Cortex of kidney (tissue), 1 donor: Measurements from ENCODE around the gene ZFP90.
"Not testable (repeated sequence)": the region's sequence is repeated elsewhere in the genome, so short reads cannot be mapped to it uniquely, and the experiment has no call there.

Experiments
- DNase-seq: peaks from one replicate; lab custom pipeline; 2025; lab: John Stamatoyannopoulos, UW

Gene ZFP90

GRCh38 chr16:68519225-68519745 lies 19.8 kb upstream of the ZFP90 start:
- DNase-seq, result no peak

GRCh38 chr16:68520649-68521086 lies 18.4 kb upstream of the ZFP90 start:
- DNase-seq, result no peak

GRCh38 chr16:68524069-68524820 lies 14.8 kb upstream of the ZFP90 start:
- no peak for DNase-seq

- DNase-seq, result no peak
Observed at GRCh38 chr16:68526143-68526781, 12.8 kb upstream of the ZFP90 start.

- DNase-seq, result no peak
Observed at GRCh38 chr16:68526782-68527145, 12.3 kb upstream of the ZFP90 start.

- no peak for DNase-seq
Observed at GRCh38 chr16:68528233-68528632, 10.9 kb upstream of the ZFP90 start.

GRCh38 chr16:68528686-68529379 lies 10.3 kb upstream of the ZFP90 start:
- DNase-seq, result no peak

- no peak for DNase-seq
Observed at GRCh38 chr16:68529608-68529930, 9.5 kb upstream of the ZFP90 start.

GRCh38 chr16:68529931-68530701 lies 9.0 kb upstream of the ZFP90 start:
- no peak for DNase-seq

- no peak for DNase-seq
Observed at GRCh38 chr16:68533937-68534336, 5.2 kb upstream of the ZFP90 start.

- DNase-seq, result no peak
Observed at GRCh38 chr16:68535331-68535730, 3.8 kb upstream of the ZFP90 start.

- no peak for DNase-seq
Observed at GRCh38 chr16:68539711-68540239, 684 bp downstream of the ZFP90 start.

- DNase-seq, result no peak
Observed at GRCh38 chr16:68548947-68549346, 9.9 kb downstream of the ZFP90 start.

GRCh38 chr16:68553186-68553585 lies 14.1 kb downstream of the ZFP90 start:
- no peak for DNase-seq

- not testable (repeated sequence) for DNase-seq
Observed at GRCh38 chr16:68560341-68560740, 21.2 kb downstream of the ZFP90 start.

- DNase-seq, result no peak
Observed at GRCh38 chr16:68563631-68564381, 24.7 kb downstream of the ZFP90 start.

GRCh38 chr16:68564382-68564985 lies 25.4 kb downstream of the ZFP90 start:
- no peak for DNase-seq

GRCh38 chr16:68574479-68574878 lies 35.4 kb downstream of the ZFP90 start:
- no peak for DNase-seq

GRCh38 chr16:68575082-68575481 lies 36.0 kb downstream of the ZFP90 start:
- no peak for DNase-seq

- DNase-seq, result no peak
Observed at GRCh38 chr16:68577352-68577853, 38.3 kb downstream of the ZFP90 start.
